ENCODE measurements around the gene UNC119. TPM values are rescaled to one million over a fixed set of nuclear protein-coding genes. Genes with fewer than 3 reads are reported as not detected.
A peak's percentile ranks its signal among the peaks of the same experiment; 100 is the strongest.

UNC119 gene
- total RNA-seq, 1 donor from 2014 or later: 57.2 TPM

DNA sequence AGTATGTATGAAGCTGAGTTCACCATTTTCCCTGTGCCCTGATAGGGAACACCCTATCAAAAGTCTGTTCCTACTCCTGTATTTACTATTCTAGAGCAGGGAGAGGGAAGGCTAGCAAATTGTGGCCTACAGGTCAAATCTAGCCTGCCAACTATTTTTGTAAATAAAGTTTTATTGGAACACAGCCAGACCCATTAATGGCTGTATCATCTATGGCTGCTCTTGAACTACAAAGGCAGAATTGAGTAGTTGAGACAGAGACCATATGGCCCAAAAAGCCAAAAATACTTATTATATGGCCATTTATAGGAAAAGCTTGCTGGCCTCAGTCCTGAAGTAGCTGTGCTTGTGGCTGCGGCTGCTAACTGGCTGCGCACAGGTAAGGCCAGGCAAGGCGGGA is 28.5 kb upstream of the UNC119 start:
- no peak overlapping the region for H3K27ac Mint-ChIP-seq (ENCODE audit: unreplicated experiment)
- H3K36me3 Mint-ChIP-seq (ENCODE audit: unreplicated experiment): no peaks in the 10 kb centered on the region
- H3K9me3 Mint-ChIP-seq (ENCODE audit: unreplicated experiment): peaks cover 3% of the 10 kb centered on the region

DNA sequence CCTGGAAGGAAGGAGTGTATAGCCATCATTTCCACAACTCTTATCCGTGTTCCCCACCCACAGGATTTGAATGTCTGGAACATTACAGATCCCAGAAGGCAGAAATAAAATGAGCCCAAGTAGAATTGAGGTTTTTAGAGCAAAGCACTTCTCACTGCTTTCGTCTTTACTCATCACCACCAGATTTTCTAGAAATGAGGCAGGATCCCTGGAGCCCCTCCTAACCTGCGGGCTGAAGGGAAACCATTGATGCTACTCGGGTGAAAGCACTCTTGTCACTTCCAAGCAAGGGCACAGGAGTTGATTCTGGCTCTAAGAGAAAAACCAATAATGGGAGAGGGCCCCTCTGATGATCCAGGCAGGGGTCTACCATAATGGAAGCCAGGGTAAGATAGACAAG is 27.1 kb upstream of the UNC119 start:
- peaks cover 7% of the 10 kb centered on the region for H3K9me3 Mint-ChIP-seq (ENCODE audit: unreplicated experiment)
- TF ChIP-seq, protein P1, sequence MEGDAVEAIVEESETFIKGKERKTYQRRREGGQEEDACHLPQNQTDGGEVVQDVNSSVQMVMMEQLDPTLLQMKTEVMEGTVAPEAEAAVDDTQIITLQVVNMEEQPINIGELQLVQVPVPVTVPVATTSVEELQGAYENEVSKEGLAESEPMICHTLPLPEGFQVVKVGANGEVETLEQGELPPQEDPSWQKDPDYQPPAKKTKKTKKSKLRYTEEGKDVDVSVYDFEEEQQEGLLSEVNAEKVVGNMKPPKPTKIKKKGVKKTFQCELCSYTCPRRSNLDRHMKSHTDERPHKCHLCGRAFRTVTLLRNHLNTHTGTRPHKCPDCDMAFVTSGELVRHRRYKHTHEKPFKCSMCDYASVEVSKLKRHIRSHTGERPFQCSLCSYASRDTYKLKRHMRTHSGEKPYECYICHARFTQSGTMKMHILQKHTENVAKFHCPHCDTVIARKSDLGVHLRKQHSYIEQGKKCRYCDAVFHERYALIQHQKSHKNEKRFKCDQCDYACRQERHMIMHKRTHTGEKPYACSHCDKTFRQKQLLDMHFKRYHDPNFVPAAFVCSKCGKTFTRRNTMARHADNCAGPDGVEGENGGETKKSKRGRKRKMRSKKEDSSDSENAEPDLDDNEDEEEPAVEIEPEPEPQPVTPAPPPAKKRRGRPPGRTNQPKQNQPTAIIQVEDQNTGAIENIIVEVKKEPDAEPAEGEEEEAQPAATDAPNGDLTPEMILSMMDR (IDR thresholded peaks at IDR 0.05; ENCODE audit: partially characterized antibody, unreplicated experiment): no peak
- no peak overlapping the region for H3K27ac Mint-ChIP-seq (ENCODE audit: unreplicated experiment)
- no peak for DNase-seq
- peaks cover 4% of the 10 kb centered on the region for H3K27me3 Mint-ChIP-seq (ENCODE audit: unreplicated experiment)
- peaks cover 2% of the 10 kb centered on the region for H3K4me1 Mint-ChIP-seq (ENCODE audit: low read depth, unreplicated experiment)
- no peaks in the 10 kb centered on the region for H3K36me3 Mint-ChIP-seq (ENCODE audit: unreplicated experiment)
- H3K4me3 Mint-ChIP-seq (ENCODE audit: unreplicated experiment): no peak overlapping the region

More for the DNA sequence above, 28.5 kb upstream of the UNC119 start:
- DNase-seq: no peak
- Mint-ChIP-seq H3K4me3 (ENCODE audit: unreplicated experiment) (no peak overlapping the region), H3K4me1 (ENCODE audit: low read depth, unreplicated experiment) (no peaks in the 10 kb centered on the region), H3K27me3 (ENCODE audit: unreplicated experiment) (peaks cover 2% of the 10 kb centered on the region)
- TF ChIP-seq, protein P1 (IDR thresholded peaks at IDR 0.05; ENCODE audit: partially characterized antibody, unreplicated experiment): no peak

DNA sequence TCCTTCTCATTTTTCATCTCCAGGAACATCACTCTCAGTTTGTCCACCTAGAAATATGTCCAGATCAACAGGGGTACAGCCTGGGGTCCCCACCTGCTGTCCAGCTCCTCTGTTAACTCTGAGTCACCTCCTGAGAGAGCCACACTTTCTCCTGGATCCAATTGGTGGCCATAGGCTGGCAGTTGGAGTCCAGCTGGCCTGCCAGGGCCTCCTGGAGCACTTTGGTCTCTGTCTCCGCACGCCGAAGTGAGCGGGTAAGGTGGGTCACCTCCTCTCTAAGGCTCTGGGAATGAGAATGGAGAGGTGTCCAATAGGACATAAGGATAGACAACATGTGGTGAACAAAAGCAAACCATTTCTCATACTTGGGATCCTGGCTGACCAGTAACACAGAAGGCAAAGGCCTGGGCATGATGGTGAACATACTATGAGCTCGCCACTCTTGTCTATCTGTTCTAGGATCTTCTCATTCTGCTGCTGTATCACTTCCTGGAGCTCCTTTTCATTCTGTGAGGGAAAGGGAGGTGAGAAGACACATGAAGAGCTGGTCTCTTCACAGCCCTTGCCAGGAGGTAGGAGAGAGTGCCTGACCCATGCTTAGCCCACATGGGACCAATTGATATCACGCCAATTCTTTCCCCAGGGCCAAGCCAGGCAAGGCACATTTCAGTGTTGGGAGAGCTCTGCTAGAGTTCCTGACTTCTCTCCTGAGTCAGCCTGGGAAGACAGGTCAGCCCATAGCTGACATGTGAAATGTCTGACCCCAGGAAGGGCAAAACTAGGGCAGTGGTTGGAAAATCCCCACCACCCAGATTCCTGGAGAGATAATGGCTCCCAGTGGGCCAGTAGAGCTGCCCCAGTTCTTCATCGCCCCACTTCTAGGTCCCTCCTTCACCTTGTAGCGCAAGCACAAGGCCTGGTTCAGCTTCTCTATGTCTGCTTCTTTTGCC is 26.1 kb upstream of the UNC119 start:
- Mint-ChIP-seq H3K27me3 (ENCODE audit: unreplicated experiment) (peaks cover 4% of the 10 kb centered on the region), H3K36me3 (ENCODE audit: unreplicated experiment) (no peaks in the 10 kb centered on the region), H3K4me3 (ENCODE audit: unreplicated experiment) (no peak overlapping the region), H3K27ac (ENCODE audit: unreplicated experiment) (no peak overlapping the region), H3K4me1 (ENCODE audit: low read depth, unreplicated experiment) (peaks cover 2% of the 10 kb centered on the region), H3K9me3 (ENCODE audit: unreplicated experiment) (peaks cover 7% of the 10 kb centered on the region)
- TF ChIP-seq, protein P1 (IDR thresholded peaks at IDR 0.05; ENCODE audit: partially characterized antibody, unreplicated experiment): no peak
- no peak for DNase-seq

DNA sequence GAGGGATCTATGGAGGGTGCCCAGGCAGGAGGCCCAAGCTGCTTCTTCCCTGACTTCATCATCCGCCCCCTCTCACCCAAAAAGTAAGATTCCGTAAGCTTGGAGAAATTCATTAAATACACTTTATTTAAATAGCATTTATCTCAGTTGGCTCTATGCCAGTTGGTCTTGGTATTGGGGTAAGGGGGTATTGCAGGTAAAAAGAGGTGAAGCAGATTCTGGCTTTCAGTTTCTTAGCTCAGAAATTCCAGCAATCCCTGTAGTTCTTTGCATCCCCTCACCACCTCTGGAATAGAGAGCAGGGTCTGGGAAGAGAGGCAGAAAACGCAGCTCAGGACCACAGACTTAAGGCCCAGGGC is 25.0 kb upstream of the UNC119 start:
- no peak for DNase-seq
- H3K9me3 Mint-ChIP-seq (ENCODE audit: unreplicated experiment): peaks cover 7% of the 10 kb centered on the region
- H3K4me3 Mint-ChIP-seq (ENCODE audit: unreplicated experiment): peak overlapping the region; percentile 39
- no peaks in the 10 kb centered on the region for H3K36me3 Mint-ChIP-seq (ENCODE audit: unreplicated experiment)
- H3K27me3 Mint-ChIP-seq (ENCODE audit: unreplicated experiment): peaks cover 4% of the 10 kb centered on the region
- H3K27ac Mint-ChIP-seq (ENCODE audit: unreplicated experiment): no peak overlapping the region
- peaks cover 2% of the 10 kb centered on the region for H3K4me1 Mint-ChIP-seq (ENCODE audit: low read depth, unreplicated experiment)
- TF ChIP-seq, protein P1 (IDR thresholded peaks at IDR 0.05; ENCODE audit: partially characterized antibody, unreplicated experiment): no peak
